A549 (cell line): Measurements from ENCODE around the gene FAM72D. TPM values are rescaled to one million over a fixed set of nuclear protein-coding genes. Genes with fewer than 3 reads are reported as not detected.
"Not testable (repeated sequence)": the region's sequence is repeated elsewhere in the genome, so short reads cannot be mapped to it uniquely, and the experiment has no call there.

Experiments used
- ATAC-seq, 2 experiments: fragments of 200-7000 bp in 1 of 2; fragments of >200 bp in 1 of 2; cut with Nextera tagmentation in 1 of 2; cut with Tn5 transposase in 1 of 2; 3 replicates each; pipeline versions ENCODE4 v1.8.0 to v1.9.1; 2018 to 2020; ENCODE audit warnings: mild to moderate bottlenecking in 1 of 2, moderate library complexity in 1 of 2
- CTCF ChIA-PET: fragments of 300-600 bp; sonication (Branson Sonifier 250); formaldehyde crosslinking; extraction: SDS; loops from one replicate; lab custom pipeline; 2021; ENCODE audit warnings: antibody characterized with exemption, inconsistent platforms; lab: Yijun Ruan, JAX
- POLR2A ChIA-PET: fragments of 350-600 bp; formaldehyde crosslinking; extraction: SDS; loops from one replicate; lab custom pipeline; 2021; ENCODE audit warnings: antibody characterized with exemption, inconsistent platforms; lab: Yijun Ruan, JAX
- DNase-seq, 2 experiments: peaks; one replicate each; pipeline versions ENCODE4 v3.0.0 to v3.0.0-alpha.2; 2011 to 2016; ENCODE audit warnings: low read depth in 1 of 2, low spot score in 1 of 2
- FAIRE-seq: peaks from 2 replicates; lab custom pipeline; 2011; peaks lifted over from hg19 to GRCh38; lab: Jason Lieb, UNC
- H3K27ac ChIP-seq, 2 experiments: fragments of >200 bp; sonication (Bioruptor Twin); formaldehyde crosslinking; 3 replicates each; pipeline ENCODE4 v1.5.1; 2016 to 2017
- H3K4me1 ChIP-seq: fragments of >200 bp; sonication (Bioruptor Twin); formaldehyde crosslinking; 3 replicates; pipeline ENCODE4 v1.6.1; 2016
- H3K4me2 ChIP-seq: fragments of >200 bp; sonication (Bioruptor Twin); formaldehyde crosslinking; 3 replicates; pipeline ENCODE4 v1.6.1; 2016
- H3K4me3 ChIP-seq: fragments of >200 bp; sonication (Bioruptor Twin); formaldehyde crosslinking; 3 replicates; pipeline ENCODE4 v1.5.1; 2016
- H3K9me3 ChIP-seq: fragments of >200 bp; sonication (Bioruptor Twin); formaldehyde crosslinking; 3 replicates; pipeline ENCODE4 v1.6.1; 2016
- WGBS: methylation state at CpG from one replicate; pipeline ENCODE4 v1.1.6; 2017; ENCODE audit errors: missing lambda C conversion rate; 5-methylcytosine and 5-hydroxymethylcytosine counted together
- polyA plus RNA-seq, 4 experiments: library from polyadenylated mRNA; depleted of rRNA in 3 of 4; stranded (reverse); fragments of >200 nt; fragmentation: RNase III in 1 of 4; extraction: RNeasy Plus Mini Kit Qiagen cat#74134 plus additional on column Dnase treatment in 1 of 4; gene quantifications; 2 replicates in 3 of 4; 3 replicates in 1 of 4; pipeline ENCODE4 v1.2.3, GENCODE V29; 2011 to 2017

FAM72D gene
- polyA plus RNA-seq, 2 of the 4 experiments (the other 2 are of a cell fraction), result 12.9 to 15.2 TPM

DNA sequence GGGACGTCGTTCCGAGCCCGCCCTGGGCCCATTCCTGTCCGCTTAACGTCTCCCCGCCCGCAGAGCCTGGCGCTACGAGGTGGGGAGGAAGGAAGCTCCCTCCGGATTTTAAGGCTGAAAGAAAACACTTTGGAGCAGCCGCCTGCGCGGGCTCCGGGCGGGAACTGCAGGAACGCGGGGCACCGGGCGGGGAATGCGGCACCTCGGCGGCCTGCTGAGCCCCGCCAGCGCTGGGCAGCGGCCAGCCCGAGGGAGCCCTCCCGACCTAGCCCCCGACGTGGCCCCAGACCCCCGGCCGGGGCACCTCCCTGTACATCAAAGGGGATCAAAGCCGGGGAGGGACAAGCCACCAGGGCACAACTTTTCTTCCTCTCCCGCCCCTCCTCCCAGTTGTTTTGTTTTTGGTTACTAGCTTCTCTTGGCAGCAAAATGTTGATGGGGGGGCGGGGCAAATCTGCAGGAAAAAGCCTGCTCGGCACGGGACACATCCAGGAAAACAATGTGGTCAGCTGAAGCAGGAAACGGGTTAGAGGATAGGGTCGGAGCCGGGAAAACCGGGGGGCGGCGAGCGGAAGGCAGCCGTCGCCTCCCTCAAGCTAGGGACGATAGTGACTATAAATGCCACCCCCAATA is 2.1 kb upstream of the FAM72D start:
- CTCF ChIA-PET, FAIRE-seq, ATAC-seq, POLR2A ChIA-PET, H3K9me3 ChIP-seq, DNase-seq, H3K4me1 ChIP-seq: not testable (repeated sequence)
- Histone ChIP-seq H3K4me3 (peak overlapping the region; percentile 44), H3K27ac (peak overlapping the region in 1 of 2 experiments; percentile 77; a peak in 3 of 6 replicates), H3K4me2 (peak overlapping the region; percentile 57)
- 2% methylated on average over 16 of the region's 47 CpGs for WGBS

DNA sequence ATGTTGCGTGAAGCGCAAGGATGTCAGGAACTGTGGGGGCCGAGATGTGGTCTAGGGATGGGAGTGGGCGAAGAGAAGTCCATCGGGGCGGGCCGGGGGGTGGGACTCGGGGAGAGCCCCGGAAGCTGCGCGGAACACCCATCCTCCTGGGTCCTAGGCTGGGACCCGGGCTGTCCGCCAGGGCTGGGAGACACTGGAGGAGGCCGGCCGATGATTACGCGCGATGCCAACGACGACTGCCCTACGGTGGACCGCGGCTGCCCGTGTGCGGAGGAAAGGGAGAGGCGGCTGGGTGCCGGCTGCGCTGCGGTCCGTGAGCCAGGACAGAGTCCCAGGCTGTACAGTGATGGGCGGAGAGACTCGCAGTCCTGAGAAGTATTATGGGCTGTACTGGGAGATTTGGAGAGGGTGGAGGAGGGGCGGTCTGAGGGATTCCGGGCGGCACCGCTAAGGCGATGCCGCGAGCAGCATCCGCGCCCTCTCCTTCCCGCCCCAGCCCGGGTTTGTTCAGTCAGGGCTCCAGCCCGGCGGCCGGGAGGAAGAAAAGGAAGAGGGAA is 1.0 kb upstream of the FAM72D start:
- peak; percentile 55 to 59 for ATAC-seq

DNA sequence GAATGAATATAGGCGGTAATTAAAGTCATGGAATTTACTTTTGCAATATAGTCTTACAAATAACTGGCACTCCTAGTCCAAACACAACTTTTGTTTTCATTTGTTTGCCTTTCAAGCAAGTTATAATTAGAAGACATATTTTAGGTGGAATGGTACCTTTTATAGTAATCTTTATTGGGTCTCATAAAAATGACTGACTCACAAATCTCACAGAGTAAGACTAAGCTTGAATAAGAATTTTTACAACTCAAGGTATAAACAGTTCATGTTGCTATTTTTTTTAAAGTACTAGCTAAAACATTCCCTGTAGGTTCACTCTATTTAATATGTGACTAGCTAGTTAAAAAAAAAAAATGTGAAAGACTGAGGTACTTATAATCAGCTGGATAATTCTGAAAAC is 6.0 kb downstream of the FAM72D start:
- H3K9me3 ChIP-seq, ATAC-seq, FAIRE-seq, H3K4me3 ChIP-seq, H3K27ac ChIP-seq, H3K4me2 ChIP-seq, POLR2A ChIA-PET, DNase-seq, CTCF ChIA-PET, H3K4me1 ChIP-seq: not testable (repeated sequence)
- WGBS, result 60% methylated on average over 1 of the region's 1 CpG

More for the DNA sequence above, 1.0 kb upstream of the FAM72D start:
- H3K4me2 ChIP-seq, H3K4me1 ChIP-seq, DNase-seq, H3K9me3 ChIP-seq, CTCF ChIA-PET, POLR2A ChIA-PET, FAIRE-seq: not testable (repeated sequence)
- WGBS, result 0% methylated on average over 7 of the region's 46 CpGs
- Histone ChIP-seq H3K4me3 (peak overlapping the region; percentile 42), H3K27ac (peak overlapping the region; percentile 51 to 78; a peak in 3 of 6 replicates)

DNA sequence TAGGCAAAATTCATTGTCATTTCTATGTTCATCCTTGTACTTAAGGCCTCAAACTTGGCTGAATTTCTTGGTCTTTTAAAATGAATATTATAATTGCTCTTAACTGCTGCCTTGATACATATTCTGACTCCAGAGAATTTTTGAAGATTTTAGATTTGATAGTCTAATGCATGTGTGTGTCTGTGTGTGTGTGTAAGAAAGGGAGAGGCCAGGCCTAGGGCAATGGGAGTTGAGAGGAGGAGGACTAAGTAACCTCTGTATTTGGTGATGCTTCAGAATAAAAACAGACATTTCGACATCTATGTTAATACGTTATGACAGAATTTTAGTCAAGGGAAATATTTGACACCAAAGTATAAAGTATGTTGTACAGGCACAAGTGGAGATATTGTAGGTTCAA is 7.5 kb downstream of the FAM72D start:
- CTCF ChIA-PET, DNase-seq, H3K4me2 ChIP-seq, H3K4me1 ChIP-seq, POLR2A ChIA-PET, FAIRE-seq, H3K27ac ChIP-seq, ATAC-seq, H3K9me3 ChIP-seq, H3K4me3 ChIP-seq: not testable (repeated sequence)
- WGBS, result no CpG with 5 or more reads among the region's 2 CpGs

DNA sequence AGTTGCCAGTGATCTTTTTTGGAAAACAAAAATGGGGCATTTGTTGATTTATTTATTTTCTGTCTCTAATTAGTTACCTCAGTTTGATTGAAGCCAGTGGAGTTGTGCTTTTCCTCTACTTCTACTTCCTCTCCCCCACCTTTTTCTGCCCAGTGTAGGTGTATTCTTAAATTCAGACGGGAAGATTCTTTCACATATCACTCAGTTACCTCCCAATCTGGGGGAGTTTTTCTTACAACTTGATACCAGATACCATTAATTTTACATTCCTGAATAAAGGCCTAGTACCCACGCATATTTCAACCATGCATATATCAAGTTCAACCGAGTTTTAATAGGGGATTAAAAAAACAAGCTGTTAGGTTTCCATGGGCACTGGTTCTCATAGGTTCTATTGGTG is 15.9 kb downstream of the FAM72D start:
- no CpG with 5 or more reads among the region's 3 CpGs for WGBS
- H3K27ac ChIP-seq, CTCF ChIA-PET, H3K4me3 ChIP-seq, ATAC-seq, FAIRE-seq, H3K4me2 ChIP-seq, DNase-seq, POLR2A ChIA-PET, H3K4me1 ChIP-seq, H3K9me3 ChIP-seq: not testable (repeated sequence)

DNA sequence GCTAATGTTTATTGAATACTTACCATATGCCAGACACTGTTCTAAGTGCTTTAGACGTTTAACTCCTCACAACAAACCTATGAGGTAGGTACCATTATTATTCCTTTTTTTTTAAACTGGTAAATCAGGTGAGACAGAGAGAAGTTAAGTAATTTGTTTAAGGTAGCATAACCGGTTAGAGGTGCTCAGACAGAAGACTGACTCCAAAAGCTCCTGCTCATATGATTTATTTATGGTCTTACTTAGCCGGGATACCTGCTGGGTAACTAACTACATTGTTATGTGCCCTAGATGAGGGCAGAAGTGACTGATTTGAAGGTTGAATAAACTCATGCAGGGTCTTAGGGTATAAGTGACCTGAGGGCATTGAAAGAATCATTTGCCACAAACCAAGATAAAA is 16.9 kb downstream of the FAM72D start:
- WGBS, result no CpG with 5 or more reads among the region's 3 CpGs
- FAIRE-seq, H3K4me1 ChIP-seq, H3K9me3 ChIP-seq, POLR2A ChIA-PET, H3K4me3 ChIP-seq, H3K4me2 ChIP-seq, ATAC-seq, DNase-seq, H3K27ac ChIP-seq, CTCF ChIA-PET: not testable (repeated sequence)

DNA sequence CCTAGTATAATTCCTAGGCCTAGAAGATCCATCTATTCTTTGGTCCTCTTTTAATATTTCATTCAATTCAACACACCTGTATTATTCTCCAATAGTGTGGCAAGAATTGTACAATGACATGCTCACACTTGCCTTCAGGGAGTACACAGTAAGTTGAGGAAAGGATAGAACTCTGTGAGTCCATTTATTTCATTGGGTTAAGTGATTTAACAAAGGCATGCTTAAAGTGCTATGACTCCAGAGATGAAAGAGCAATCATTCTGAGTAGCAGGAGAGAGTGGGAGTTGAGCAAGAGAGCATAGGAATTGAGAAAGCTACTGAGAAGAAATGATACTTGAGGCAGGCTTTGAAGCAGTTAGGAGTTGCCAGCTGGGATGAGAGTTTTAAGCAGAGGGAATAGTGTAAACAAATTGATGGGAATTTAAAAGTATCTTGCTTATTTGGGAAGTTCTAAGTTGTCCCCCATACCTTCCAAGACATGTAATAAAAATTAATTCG is 18.8 kb downstream of the FAM72D start:
- H3K4me2 ChIP-seq, DNase-seq, H3K9me3 ChIP-seq, CTCF ChIA-PET, ATAC-seq, H3K4me3 ChIP-seq, FAIRE-seq, H3K4me1 ChIP-seq, H3K27ac ChIP-seq, POLR2A ChIA-PET: not testable (repeated sequence)
- no CpG with 5 or more reads among the region's 1 CpG for WGBS

DNA sequence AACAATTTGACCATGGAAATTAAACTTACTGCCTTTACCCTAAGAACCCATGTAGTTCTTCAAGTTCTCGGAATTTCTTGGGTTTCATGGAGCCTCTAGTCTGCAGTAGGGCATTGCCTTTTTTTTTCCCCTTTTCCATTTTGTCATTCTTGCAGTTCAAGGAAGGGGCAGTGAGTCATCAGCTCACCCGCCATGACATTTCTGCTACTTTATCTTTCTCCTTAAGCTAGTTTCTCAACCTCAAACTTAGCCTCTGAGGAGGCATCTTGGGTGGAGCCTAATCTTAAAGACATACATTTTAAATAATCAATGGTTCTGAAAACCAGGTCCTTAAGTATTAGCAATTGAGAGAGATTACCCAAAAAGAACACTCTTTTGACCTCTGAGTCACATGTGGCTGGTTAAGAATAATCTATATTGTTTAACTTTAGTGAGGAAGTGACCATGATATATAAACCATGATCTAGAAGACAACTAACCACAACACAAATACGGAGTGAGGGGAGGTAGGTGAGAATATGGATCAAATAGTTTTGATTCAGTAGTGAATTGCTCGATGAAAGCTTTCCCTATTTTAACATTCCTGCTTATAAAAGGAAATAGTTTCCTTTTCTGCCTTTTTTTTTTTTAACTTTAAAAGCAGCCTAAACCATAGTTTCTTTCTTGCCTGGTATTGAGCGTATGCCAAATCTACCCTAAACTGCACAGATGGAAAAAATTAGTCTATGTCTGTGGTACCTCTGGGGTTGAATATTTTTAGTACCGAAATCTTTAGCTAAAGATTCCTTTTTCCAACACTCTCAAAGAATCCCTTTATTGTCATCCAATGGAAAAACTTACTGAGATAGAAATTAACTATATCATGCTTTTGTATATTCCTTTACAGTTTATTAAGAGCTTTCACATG is 20.1 kb downstream of the FAM72D start:
- H3K4me2 ChIP-seq, POLR2A ChIA-PET, H3K27ac ChIP-seq, H3K9me3 ChIP-seq, H3K4me1 ChIP-seq, H3K4me3 ChIP-seq, CTCF ChIA-PET, DNase-seq, FAIRE-seq: not testable (repeated sequence)
- no CpG with 5 or more reads among the region's 6 CpGs for WGBS
- ATAC-seq, result peak; percentile 76 to 83; a peak in 5 of 6 replicates

DNA sequence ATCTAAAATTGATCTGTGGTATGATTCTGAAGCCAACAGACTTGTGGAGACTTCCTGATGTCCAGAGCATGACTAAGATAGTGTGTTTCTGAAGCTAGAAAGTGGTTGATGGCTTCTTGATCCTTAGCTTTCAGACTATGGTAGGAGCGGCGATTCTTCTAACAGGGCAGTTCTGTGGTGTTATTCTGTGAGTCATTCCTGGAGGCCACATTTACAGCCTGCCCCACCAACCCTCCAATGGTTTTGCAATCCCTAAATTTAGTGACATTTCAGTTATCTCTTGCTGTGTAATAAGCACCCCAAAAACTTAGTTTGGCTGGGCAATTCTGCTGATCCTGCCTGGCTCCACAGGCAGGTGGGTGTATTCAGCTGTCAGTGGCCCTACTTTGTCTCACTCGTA is 24.1 kb downstream of the FAM72D start:
- CTCF ChIA-PET, FAIRE-seq, H3K9me3 ChIP-seq, POLR2A ChIA-PET, H3K4me1 ChIP-seq, DNase-seq, H3K27ac ChIP-seq, ATAC-seq, H3K4me2 ChIP-seq, H3K4me3 ChIP-seq: not testable (repeated sequence)
- WGBS, result no CpG with 5 or more reads among the region's 3 CpGs

DNA sequence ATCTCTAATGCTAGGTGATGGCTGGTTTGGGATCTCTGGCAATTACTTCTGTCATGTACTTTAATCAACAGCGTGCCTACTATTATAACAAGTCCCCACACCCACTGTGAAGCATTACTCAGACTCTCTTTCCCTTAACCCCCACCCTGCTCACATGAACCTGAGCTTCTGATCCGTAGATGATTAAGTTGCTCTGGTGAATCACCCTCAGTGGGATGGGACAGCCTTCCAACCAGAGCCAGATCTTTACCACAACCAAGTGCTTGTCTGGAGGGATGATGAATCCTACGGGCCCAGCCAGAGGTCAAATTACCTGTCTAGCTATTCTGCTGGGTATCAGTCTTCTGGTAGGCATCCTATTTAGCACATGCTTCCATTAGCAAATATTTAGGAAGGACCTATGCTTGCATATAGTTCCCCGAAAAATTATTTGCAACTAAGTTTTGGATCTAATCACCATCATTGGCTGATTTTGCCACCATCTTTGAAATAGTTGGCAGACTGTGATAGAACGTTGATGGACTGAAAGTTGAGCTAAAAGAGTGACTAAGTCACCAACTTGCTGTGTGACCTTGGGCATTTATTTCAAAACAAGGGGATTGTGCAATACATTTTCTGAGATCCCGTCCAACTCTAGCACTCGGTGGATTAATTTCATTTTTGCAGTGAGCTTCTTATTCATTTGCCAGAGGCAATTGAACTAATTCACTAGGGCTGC is 26.7 kb downstream of the FAM72D start:
- POLR2A ChIA-PET, DNase-seq, H3K4me3 ChIP-seq, H3K4me1 ChIP-seq, FAIRE-seq, CTCF ChIA-PET, H3K9me3 ChIP-seq, H3K4me2 ChIP-seq, H3K27ac ChIP-seq: not testable (repeated sequence)
- no CpG with 5 or more reads among the region's 7 CpGs for WGBS
- peak; percentile 86 to 87 for ATAC-seq
